Testis (tissue), 2 donors: Measurements from ENCODE around the gene TEX48.

Experiments used
- POLR2A ChIP-seq: fragments of 450-650 bp; IDR thresholded peaks from one replicate; pipeline ENCODE4 v1.6.1; 2017; ENCODE audit warnings: antibody characterized with exemption, mild to moderate bottlenecking, moderate library complexity
- TF ChIP-seq, protein P1 (sequence below), 3 experiments: fragments of 450-650 bp in 2 of 3; fragments of 200-600 bp in 1 of 3; sonication (generic) in 1 of 3; IDR thresholded peaks; one replicate each; pipeline ENCODE4 v1.5.1; 2016 to 2019; ENCODE audit warnings: antibody characterized with exemption in 3 of 3, mild to moderate bottlenecking in 2 of 3, moderate library complexity in 1 of 3

- TF ChIP-seq, protein P1, sequence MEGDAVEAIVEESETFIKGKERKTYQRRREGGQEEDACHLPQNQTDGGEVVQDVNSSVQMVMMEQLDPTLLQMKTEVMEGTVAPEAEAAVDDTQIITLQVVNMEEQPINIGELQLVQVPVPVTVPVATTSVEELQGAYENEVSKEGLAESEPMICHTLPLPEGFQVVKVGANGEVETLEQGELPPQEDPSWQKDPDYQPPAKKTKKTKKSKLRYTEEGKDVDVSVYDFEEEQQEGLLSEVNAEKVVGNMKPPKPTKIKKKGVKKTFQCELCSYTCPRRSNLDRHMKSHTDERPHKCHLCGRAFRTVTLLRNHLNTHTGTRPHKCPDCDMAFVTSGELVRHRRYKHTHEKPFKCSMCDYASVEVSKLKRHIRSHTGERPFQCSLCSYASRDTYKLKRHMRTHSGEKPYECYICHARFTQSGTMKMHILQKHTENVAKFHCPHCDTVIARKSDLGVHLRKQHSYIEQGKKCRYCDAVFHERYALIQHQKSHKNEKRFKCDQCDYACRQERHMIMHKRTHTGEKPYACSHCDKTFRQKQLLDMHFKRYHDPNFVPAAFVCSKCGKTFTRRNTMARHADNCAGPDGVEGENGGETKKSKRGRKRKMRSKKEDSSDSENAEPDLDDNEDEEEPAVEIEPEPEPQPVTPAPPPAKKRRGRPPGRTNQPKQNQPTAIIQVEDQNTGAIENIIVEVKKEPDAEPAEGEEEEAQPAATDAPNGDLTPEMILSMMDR (IDR thresholded peaks at IDR 0.05) = no peak
- no peak for TF ChIP-seq POLR2A
Measured at GRCh38 chr9:114722081-114722621, 40.2 kb upstream of the TEX48 start.
